Activated effector memory CD4-positive, alpha-beta T cell treated with Interleukin-2 at 50 U/mL for 16 hours (primary cell): ENCODE data around the gene RANBP17.

Experiments used
- DNase-seq: peaks from one replicate; pipeline ENCODE4 v3.0.0-alpha.2; 2020

RANBP17 gene

DNA sequence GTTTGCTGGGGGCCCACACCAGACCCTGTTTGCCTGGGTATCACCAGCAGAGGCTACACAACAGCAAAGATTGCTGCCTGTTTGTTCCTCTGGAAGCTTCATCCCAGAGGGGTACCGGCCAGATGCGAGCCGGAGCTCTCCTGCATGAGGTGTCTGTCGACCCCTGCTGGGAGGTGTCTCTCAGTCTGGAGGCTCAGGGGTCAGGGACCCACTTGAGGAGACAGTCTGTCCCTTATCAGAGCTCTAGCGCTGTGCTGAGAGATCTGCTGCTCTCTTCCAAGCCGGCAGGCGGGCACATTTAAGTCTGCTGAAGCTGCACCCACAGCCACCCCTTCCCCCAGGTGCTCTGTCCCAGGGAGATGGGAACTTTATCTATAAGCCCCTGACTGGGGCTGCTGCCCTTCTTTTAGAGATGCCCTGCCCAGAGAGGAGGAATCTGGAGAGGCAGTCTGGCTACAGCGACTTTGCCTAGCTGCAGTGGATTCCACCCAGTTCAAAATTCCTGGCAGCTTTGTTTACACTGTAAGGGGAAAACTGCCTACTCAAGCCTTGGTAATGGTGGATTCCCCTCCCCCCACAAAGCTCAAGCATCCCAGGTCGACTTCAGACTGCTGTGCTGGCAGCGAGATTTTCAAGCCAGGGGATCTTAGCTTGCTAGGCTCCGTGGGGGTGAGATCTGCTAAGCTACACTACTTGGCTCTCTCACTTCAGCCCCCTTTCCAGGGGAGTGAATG lies 241.2 kb downstream of the RANBP17 start:
- DNase-seq, result no peak

DNA sequence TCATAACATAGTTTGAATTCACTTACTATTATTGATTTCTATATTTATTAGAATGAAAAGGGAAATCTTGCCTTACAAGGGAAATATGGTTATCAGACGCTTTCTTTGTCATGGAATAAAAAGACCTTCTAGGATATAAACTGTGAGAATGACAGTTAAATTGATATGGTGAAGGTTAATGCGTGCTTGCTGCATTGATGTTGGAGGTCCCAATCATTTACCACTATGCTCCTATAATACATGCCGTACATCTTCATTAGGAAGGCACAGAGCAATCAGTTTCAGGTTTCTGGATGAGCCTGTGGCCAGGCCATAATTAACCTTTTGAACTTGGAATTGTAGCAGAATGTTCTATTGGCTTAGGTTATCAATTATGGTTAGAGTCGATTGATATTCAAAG lies 245.9 kb downstream of the RANBP17 start:
- DNase-seq, result no peak

DNA sequence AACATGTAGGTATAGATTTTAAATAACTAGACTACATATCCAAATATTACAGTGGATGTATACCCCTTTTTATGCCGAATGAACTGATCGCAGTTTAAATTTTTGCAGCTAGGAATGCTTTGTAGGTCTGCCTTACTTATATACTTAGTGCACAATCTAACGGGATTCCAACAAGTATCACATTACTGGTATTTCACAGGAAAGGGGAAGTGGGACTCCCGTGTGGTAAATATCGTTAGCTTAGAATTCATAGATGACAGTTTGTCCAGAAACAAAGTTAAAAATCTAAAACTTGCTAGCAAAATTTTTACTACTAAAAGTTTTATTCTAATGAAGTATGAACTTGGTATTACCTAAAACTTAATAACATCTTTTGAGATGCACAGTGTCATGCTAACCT lies 253.7 kb downstream of the RANBP17 start:
- no peak for DNase-seq

DNA sequence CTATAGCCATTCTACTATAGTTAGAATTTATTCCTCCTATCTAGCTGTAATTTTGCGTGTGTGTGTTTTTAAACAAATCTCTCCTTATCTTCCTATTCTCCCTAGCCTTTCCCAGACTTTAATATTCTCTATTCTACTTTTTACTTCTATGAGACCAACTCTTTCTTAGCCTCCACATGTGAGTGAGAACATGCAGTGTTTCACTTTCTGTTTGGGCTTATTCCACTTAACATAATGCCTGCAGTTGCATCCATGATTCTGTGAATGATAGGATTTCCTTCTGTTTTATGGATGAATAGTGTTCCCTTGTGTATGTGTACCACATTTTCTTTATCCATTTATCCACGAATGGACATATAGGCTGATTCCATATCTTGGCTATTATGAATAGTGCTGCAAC lies 254.9 kb downstream of the RANBP17 start:
- DNase-seq, result no peak

DNA sequence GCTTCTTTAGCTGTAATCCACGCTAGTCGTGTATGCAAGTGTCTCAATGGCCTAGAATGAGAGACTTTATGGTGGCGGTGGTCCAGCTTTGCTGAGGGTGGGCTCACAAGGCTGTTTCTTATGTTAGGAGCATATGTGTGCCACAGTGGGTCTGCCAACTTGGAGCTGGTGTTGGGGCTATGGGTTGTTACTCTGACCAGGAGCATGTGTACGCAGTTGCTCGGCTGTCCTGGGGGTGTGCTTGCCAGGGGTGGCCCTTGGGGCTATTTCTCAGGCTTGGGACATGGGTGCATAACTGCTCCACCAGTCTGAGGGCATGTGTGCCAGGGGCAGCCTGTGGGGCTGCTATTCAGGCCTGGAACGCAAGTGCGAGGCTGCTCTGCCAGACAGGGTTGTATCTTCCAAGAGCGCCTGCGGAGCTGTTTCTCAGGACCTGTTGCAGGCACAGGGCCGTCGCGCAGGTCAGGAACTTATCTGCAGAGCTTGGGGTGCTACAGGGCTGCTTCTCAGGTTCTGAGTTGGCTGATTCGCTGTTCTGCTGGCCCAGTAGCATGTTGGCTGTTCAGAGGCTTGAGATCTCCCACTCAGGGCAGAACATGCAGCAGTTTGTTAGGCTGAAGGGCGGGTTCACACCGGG lies 259.3 kb downstream of the RANBP17 start:
- no peak for DNase-seq

DNA sequence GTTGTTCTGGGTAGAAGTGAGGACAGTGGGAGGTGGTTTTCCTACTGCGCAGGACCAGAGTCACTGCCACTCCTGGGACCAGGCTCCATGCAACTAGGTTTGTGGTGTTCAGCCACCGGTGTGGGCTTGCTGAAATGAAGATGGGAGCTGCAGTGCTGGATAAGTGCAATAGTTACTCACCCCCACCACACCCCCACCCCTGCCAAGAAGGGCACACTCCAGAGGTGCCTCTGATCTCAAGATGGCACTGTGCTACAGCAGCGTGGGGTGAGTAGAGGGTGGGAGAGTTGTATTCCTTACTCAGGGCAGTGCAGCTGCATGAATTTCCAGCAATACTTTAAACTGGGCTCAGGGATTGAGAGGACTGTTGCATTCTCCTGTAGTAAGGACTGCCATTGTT lies 259.8 kb downstream of the RANBP17 start:
- no peak for DNase-seq

DNA sequence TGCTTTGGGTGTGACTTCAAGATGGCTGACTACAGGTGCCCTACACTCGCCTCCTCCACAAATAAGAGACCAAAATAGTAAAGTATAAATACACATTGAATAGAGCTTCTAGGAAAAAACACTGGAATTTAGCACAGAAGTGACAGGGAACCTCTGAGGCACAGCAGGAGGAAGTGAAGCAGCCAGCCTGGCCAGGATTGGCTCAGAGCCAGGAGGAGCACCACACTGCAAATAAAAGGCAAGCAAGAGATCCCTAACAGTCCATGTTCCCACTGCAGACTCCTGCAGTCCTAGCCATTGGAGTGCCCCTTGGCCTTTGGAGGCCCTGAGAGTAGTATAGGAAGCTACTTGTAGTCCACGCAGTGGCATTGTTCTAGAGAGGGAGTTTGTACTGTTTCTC lies 260.6 kb downstream of the RANBP17 start:
- DNase-seq, result no peak

DNA sequence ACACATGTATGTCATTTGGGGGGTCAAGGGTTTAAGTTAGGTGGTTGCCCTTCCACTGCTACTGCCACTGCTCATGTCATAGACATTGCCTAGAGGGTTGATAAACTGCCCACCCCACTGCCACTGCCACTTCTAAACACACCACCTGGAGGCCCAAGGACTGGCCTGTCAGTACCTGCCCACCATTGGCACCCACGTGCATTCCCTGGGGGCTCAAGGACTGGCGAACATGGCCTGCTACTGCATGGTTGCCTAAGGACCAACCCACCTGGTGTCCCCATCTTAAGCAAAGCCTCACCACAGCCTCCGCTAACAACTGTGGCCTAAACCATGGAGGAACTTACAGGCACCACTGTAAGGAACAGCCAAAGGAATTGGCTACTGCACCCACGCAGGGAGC lies 261.6 kb downstream of the RANBP17 start:
- DNase-seq, result no peak

DNA sequence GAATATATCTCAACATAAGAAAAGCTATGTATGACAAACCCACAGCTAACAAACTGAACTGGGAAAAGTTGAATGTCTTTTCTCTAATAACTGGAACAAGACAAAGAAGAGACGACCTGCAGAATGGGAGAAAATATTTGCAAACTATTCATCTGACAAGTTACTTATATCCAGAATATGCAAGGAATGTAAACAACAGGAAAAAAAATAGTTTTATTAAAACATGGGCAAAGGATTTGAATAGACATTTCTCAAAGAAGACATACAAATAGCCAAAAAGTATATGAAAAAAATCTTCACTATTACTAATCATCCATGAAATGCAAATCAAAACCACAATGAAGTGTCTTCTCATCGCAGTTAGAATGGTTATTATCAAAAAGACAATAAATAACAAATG lies 265.5 kb downstream of the RANBP17 start:
- no peak for DNase-seq

DNA sequence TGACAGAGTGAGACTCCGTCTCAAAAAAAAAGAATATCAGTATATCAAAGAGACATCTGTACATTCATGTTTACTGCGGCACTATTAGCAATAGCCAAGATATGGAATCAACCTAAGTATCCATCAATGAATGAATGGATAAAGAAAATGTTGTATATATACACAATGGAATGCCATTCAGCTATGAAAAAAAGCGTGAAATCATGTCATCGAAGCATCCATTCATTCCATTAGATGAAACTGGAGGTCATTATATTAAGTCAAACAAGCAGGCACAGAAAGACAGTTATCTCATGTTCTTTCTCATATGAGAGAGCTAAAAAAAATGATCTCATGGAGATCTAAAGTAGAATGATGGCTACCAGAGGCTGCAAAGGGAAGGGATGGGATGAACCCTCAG lies 266.3 kb downstream of the RANBP17 start:
- DNase-seq, result no peak

DNA sequence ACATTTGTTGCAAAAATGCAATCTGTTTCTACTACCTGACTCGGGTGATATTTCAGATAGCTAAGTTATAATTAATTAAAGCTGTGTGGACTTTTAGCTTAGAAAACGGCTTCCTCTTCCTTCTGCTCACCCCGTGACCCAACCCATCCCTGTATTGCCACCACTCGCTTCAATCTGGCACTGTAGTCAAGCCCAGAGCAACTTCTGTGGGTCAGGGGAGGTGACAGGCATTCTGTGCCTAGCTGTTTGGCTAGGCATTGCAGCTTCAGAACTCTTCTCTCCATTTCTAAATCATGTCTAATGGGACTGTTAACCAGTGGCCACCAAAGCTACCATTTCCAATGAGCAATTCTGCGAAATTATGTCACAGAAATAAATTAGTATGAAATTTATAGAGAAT lies 267.5 kb downstream of the RANBP17 start:
- DNase-seq, result no peak

DNA sequence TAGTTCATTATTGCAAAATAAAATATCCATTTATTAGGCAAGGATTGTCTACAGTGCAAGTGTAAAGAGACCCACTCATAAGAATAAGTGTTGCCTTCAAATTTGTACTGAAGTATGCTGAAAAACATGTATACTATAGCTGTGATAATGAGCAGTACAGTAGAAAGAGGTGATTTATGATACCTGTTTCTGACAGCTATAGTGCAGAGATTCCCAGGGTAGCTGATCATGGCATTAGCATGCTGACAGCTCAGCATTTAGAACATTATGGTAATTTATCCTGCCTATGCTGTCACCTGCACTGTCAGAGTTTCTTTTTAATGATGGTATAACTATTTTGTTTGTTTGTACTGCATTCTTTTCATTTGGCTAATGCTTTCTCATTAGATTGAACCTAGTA lies 269.7 kb downstream of the RANBP17 start:
- no peak for DNase-seq

DNA sequence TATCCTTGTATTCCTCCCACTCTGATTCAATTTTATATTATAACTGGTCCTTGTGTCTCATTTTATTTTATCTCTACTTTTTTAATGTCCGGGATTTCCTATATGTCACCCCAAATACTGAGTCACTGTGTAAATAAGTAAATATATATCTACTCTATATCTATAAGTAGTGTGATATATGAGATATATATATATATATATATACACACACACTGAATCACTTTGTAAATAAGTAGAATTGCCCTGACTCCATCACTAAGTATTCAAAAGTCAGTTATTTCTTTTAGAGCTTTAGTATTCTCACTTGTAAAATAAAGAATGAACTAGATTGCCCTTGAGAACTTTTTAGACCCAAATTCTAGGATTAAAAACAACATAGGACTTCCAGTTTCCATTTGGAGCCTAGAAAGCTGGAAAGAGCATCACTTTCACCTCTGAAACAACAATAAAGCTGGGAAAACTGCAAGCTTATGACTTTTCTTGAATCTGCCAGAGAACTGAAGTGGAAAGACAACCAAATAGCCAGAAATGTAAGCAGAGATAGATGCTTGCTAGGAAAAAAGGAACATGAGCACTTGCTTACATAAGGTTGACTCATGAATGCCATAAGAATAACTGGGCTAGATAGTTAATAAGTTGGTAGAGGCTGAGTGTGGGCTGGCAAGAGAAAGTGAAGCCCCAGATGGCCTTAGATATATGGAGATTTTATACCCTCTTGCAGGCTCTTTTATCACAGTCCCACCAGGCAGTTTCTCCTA lies 276.1 kb downstream of the RANBP17 start:
- no peak for DNase-seq

DNA sequence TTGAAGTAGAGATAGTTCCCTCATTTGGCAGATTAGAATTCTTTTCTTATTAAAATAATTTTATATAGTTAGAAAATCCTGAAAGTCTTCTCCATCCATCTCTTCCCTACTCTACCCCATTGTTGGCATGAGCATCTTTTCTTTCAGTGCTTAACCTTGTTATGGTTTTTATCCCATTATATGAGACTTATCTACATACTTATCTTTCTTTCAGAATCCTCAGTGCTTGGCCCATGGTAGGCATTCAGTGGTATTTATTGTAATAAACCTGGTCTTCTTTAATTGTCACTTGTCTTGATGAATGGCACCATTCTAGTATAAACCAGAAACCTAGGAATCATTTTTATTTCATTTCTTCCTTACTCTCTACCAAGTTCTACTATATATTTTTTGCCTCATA lies 277.4 kb downstream of the RANBP17 start:
- no peak for DNase-seq

DNA sequence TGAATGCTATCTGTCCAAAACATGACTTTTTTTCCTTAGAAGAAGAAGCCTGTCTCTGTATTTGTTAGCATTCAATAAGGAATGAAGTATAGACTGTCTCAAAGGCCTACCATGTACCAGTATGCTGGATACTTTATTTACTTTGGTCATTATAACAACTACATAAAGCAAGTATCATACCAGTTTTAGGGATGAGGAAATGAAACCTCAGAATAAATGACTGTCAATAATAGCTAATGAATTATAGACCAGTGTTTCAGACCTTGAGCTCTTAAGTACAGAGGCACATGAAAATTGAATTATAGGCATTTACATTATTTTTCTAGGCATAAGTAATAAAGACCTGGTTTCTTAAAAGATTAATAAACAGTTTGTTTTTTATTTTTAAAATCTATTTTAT lies 280.8 kb downstream of the RANBP17 start:
- DNase-seq, result no peak

DNA sequence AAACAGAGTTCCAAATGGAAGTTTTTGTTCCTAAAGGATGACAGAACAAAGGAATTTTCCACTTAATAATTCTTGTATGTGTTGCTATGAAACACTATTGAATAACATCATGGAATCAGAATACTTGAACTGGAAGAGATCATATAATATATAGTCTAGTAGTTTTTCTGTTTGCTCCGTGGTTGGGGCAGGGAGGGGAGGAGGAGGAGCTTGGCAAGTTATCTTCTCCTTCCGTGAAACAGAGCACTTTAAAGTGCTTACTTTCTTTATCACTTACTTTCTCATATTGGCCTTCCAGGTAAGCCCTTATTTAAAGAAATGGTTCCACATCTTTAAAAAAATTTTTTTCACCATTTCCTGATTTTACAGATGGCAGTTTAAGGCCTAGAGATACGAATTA lies 281.4 kb downstream of the RANBP17 start:
- DNase-seq, result no peak

DNA sequence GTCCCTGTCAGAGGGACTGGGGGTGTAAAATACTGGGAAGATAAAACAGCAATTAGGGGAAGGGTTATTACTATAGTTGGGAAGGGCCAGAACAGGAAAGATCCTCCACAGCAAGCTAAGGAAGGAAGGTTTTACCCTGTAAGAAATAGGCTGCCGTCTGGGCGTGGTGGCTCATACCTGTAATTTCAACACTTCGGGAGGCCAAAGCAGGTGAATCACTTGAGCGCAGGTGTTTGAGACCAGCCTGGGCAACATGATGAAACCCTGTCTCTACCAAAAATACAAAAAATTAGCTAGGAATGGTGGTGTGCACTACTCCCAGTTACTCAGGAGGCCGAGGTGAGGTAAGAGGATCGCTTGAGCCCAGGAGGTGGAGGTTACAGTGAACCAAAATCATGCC lies 282.1 kb downstream of the RANBP17 start:
- no peak for DNase-seq

DNA sequence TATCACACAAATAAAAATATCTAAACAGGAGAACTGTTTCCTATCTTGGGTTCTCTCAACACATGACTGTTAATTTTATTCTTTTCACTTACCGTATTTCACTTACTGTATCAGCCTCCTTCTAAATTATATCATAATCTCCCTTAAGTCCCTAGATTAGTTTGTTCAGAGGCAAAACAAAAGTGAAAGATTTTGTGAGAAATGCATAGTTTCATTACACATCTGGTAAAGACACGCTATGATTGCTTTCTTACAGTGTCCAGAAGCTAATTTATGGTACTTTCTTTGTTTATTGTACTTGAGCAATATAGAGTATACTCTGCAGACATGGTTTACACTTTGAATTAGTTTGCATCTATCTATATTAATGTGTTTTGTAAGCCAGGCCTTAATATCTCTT lies 287.5 kb downstream of the RANBP17 start:
- DNase-seq, result no peak

DNA sequence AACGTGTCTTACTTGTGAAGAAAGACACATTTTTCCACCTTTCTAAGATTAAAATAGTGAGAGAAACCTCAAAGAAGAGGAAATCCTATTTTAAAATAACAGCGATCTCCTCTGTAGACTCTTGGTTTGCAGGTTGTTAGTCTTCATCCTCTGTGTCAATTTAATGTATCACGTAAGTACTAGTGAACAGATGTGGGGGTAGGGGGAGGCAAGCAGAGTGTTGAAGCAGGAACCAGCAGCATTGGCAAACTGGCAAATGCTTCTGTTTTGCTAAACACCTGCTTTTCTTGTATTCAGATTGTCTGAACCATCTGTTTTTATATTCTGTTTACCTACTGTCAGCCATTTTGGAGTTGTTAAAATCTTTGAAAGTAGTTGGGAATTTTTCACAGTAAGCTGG lies 288.0 kb downstream of the RANBP17 start:
- no peak for DNase-seq

DNA sequence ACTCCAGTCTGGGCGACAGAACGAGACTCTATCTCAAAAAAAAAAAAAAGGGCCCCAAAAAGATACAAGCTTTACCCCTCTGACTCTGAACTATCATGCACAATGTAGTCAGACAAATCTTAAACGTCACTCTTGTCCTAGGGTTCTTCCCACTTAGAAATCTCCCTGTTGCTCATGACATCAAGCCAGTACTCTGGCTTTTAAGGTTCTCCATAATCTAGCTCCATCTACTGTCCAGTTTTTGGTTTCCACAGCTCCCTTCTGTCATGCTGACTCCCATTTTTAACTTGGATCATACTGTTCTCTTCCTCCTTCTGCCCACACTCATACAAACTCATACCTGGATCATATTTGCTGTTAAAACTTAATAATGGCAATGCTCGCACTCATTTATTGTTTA lies 290.6 kb downstream of the RANBP17 start:
- DNase-seq, result no peak

DNA sequence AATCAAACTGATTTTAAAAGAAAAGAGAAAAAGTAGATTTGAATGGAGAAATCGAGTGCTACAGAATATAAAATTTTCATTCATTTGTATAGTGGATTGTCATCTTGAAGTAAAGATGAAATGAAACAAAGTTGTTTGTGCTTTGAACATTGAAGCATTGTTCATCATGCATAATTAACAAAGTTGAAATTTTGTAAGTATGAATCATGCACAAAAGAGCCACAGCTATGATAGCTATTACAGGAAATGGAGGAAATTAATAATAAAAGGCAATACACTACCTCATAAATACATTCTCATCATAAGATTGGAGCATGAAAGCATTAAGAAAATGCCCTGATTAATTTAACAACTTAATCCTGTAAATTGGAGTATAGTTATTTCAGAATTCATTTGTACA lies 293.8 kb downstream of the RANBP17 start:
- DNase-seq, result no peak

DNA sequence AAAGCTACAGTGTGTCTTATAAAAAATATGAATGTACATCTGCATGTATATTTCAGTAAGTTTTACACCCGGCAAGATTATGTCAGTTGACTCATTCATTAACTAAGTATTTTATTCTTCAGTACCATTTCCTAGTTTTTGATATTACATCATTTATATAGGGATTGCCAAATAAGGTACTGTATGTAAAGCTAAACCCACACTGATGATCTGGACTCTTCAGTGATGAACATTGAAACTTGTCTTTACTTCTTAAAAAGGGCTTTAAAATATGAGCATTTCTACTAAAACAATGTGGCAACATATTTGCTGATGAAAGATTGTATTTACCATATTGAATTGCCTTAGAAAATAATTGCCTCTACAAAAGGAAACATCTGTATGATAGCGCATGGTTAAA lies 295.5 kb downstream of the RANBP17 start:
- no peak for DNase-seq

DNA sequence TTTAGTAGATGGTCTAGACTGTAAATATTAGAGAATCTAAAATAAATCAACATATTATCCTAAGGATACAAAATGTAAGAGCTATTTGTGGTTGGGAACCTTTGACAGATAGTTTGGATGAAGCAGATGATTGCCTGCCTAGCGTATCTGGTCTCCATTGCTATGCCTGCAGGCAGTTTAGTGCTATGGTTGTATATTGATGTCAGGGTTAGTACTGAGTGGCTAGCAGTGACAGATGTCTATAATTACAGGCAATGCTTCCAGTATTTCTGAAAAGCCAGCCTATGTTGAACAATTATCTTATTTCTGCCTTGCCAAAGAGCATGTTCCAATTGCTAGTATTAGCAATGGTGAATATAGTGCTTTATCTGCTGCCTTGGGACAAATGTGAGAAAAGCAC lies 296.0 kb downstream of the RANBP17 start:
- DNase-seq, result no peak

DNA sequence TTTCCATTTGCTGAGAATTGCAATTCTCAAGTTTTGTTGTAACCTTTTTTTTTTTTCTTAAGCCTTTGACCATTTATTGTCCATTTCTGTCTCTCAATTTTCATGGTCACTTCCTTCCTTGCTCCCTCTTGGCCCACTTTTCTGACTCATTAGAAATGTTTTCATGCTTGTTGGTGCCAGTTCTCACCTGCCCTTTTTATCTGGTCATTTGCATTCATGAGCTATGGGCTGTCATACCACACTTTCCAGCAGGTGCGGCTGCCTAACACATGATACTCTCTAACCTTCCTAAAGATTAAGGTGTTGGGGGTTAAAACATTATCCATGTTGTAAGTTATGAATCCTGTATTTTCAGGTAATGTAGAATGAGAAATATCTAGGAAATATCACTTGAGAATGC lies 296.8 kb downstream of the RANBP17 start:
- DNase-seq, result no peak
